Astrocyte (in vitro differentiated cells and primary cell): ENCODE measurements around the gene AIP.

ENCODE experiments used
- CTCF ChIP-seq: IDR thresholded peaks from 2 replicates; pipeline ENCODE4 v1.5.1; 2011; ENCODE audit warnings: low read depth, mild to moderate bottlenecking, inconsistent platforms, low read length, moderate library complexity; ENCODE audit not compliant: insufficient read depth
- EZH2 ChIP-seq: IDR thresholded peaks from 2 replicates; pipeline ENCODE4 v1.6.1; 2012; ENCODE audit warnings: mild to moderate bottlenecking, low read length, inconsistent platforms; ENCODE audit not compliant: insufficient read depth

GRCh38 chr11:67506426-67507051, 23.7 kb downstream of the AIP start:
- TF ChIP-seq CTCF (no peak), EZH2 (no peak)
